ENCODE data around the gene NDST4.

GRCh38 chr4:115154826-115155225 lies 41.4 kb upstream of the NDST4 start:
- no peak for TF ChIP-seq CTCF (IDR thresholded peaks at IDR 0.05)
- TF ChIP-seq POLR2A (IDR thresholded peaks at IDR 0.05) = no peak
